Astrocyte of the hippocampus (primary cell): Measurements from ENCODE around the gene GAL.

Source experiments
- DNase-seq: peaks from one replicate; pipeline ENCODE4 v3.0.0; 2011; ENCODE audit warnings: low read depth, low spot score

The GAL gene

DNA sequence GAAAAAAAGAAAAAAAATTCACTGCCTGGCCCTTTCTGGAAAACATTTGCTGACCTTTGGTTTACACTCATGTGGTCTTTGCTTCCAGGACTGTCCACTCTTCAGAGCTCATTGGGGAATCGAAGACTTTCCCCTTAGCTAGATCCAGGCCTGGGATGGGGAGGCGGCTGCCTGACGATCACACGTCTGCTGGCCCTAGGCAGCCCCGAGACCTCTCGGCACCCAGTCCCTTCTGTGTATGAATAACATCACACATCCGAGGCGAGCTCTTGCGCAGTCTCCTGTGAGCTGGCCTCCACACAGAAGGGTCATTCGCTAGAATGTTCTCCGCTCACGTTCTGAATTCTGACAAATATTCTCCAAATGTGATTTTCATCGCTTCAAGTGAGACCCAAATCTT is 25.7 kb upstream of the GAL start:
- no peak for DNase-seq

DNA sequence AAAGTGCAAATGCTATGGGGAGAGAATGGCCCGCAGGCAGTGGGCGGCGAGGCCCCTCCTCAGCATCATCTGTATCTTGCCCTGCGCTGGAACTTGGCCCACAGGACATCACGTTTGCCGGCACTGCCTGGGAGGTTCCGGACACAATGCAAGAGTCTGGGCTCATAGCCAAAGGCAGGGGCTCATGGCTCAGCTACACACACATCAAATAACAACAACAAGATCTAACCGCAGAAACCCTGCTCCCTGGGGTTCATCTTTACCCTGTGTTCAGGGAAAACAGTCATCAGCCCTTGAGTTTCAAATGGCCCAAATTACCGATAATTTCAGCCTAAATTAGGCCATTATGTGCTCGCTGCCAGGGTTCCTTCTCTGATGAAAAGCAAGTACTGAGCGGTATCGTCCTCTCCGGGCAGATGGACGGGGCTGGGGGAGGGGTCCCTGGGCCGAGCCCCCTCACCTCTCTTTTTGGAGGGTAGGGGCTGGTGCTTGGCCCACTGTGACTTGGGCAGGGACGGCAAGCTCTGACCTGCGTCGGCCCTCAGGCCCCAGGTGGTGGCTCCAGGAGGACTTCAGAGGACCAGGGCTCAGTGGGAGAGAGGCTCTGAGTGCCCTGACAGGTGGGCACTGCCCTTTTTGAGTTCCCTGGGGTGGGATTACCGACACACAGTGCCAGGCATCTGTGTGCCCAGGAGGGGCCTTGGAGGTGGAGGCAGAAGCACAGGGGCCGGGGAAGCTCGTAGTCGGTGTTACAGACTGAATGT is 25.0 kb upstream of the GAL start:
- peak; percentile 96 for DNase-seq

DNA sequence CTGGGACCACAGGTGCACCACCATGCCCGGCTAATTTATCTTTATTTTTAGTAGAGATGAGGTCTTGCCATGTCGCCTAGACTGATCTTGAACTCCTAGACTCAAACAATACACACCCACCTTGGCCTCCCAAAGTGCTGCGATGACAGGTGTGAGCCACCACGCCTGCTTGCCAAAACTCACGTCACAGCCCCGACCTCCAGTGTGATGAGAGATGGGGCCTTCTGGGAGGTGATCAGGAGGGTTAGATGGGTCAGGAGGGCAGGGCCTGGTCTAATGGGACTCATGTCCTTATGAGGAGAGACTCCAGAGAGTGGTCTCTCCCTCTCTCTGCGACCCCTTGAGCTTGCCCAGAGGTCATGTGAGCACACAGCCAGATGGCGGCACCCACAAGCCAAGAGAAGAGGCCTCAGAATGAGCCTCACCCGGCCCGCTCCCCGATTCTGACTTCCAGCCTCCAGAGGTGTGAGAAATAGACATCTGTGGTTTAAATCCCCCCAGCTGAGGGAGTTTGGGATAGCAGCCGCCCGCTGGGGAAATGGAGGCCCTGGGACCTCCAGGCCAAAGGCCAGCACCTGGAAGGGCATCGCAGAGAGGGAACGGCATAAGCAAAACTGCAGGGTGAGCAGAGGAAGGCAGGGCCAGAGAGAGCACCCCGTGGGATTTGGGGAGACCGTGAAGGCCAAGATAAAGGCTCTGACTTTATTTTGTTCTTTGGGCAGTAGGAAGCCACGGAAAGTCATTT is 24.1 kb upstream of the GAL start:
- DNase-seq: no peak

DNA sequence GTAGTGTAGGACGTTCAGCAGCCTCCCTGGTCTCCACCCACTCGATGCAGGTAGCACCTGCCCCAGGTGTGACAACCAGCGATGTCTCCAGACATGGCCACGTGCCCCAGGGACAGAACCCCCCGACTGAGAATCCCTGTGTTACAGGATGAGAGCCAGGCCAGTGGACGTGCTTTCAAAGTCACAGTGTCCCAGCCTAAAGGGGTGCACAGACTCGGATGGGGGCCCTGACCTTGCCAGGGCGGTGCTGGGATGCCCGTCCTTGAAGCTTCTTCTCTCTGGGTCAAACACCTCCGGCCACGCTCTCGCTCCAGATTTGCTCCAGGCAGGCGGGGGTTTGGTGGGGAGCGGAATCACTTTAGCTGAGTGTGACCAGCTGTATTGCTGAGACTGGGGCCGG is 23.3 kb upstream of the GAL start:
- DNase-seq: no peak

DNA sequence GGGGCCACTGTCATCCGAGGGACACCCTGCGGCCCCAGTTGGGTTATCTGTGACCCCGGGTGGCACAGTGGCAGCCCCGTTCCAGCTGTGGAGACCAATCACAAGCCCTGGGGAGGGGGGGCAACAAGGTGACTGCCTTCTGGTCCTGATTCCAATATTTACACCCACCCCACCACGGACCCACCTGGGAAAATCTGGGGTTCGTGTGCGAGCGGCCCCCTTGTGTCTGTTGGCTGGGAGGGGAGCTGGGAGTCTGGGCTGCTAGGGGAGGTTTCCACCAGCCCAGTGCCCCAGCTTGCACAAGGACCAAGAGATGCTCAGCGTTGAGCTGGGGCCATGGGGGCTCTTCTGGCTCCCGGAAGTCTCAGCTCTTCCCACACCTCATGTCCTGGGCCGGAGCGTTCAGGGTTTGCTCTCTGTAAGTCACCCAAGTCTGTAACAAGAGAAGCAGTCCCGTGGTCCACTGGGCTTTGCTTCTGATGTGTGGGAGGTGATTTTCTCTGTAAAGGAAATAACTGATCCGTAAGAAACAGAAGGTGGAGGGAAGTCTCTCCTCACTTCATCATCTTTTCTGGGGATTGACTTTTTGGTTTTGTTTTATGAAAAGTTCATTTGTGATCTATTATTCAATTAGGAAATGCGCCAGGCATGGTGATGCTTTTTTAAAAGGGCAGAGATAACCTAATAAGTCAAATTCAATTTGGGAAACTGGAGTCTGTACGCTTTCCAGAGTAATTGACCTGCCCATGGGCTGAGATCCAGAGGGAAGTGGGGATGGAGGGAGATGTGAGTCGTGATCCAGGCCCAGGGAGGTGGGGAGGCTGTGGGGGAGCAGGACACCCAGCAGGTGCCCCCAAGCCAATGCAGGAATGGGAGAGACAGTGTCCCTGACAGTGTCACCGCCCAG is 22.4 kb upstream of the GAL start:
- DNase-seq: no peak

DNA sequence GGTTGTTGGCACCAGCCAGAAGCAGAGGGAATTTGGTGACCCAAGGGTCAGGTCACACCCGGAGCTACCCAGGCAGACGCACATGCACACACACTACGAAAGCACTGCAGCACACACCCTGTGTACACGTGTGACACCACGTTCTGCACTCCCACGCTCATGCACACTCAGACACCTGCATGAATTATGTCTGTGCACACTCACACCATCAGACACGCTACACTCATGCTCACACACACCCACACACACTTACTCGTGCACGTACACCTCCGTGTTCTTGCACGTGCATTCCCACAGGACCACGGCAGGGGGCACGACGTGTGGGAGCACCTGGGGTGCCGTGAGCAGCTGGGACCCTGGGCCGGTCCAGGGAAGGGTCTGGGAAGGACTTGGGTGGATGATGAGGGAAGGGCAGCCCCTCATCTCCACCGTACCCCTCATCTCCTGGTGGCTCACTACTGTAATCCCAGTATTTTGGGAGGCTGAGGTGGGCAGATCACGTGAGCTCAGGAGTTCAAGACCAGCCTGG is 20.8 kb upstream of the GAL start:
- no peak for DNase-seq

DNA sequence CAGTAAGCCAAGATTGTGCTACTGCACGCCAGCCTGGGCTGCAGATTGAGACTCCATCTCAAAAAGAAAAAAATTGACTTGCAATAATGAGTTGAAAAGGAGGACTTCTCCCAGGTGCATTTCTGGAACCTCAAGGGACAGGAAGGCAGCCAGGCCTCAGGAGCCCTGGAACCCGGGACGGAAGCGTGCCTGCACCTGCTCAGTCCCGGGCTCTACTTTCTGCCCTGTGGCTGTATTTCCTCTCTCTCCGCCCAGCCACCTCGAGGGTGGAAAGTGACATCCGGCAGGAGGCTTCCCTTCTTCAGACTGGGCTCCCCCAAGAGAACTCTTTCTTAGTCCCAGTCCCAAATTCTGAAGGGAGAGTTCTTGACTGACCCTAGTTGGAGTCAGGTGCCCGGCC is 20.2 kb upstream of the GAL start:
- no peak for DNase-seq

DNA sequence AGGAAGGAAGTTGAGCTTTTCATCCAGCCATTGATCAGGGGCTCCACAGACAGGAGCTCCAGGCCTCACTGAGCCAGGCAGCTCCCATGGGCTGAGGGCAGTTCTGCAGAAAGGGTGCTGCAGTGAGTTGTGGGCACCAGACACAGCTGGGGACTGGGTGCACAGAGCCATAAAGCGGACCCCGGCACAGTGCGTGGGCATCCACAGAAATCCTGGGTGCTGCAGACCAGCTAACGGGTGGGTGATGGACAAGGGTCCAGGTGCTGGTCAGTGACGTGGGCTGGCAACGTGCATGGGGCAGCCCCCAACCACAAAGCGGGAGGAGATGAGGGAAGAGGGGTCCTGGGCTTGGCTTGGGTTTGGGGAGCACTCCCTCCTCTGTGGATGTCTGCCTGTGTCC is 19.4 kb upstream of the GAL start:
- DNase-seq: no peak

DNA sequence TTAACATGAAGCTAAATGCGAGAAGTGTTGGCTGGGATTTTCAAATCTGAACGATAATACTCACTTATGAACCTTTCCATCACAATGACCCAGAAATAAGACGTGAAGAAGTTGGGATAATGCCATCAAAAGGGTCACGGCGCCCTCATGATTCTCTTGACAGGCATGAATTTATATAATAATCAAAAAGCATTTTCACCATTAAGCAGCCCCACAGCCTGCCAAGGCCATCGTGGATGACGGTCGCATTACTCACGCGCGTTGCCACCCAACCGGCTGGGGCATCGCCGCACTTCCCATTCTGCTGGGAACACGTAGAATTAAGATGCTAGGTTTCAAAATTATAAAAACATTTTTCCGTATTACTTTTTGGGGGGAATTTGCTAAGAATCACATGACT is 18.9 kb upstream of the GAL start:
- no peak for DNase-seq

DNA sequence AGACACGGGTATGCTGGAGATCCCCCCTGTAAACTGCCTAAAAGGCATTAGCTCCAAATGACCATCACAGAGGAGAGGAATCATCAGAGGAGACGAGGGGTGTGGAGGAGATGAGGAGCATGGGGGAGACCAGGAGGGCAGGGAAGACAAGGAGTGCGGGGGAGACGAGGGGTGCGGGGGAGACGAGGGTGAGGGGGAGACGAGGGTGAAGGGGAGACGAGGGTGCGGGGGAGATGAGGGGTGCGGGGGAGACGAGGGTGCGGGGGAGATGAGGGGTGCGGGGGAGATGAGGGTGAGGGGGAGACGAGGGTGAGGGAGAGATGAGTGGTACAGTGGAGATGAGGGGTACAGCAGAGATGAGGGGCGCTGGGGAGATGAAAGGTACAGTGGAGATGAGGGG is 17.5 kb upstream of the GAL start:
- DNase-seq: no peak

DNA sequence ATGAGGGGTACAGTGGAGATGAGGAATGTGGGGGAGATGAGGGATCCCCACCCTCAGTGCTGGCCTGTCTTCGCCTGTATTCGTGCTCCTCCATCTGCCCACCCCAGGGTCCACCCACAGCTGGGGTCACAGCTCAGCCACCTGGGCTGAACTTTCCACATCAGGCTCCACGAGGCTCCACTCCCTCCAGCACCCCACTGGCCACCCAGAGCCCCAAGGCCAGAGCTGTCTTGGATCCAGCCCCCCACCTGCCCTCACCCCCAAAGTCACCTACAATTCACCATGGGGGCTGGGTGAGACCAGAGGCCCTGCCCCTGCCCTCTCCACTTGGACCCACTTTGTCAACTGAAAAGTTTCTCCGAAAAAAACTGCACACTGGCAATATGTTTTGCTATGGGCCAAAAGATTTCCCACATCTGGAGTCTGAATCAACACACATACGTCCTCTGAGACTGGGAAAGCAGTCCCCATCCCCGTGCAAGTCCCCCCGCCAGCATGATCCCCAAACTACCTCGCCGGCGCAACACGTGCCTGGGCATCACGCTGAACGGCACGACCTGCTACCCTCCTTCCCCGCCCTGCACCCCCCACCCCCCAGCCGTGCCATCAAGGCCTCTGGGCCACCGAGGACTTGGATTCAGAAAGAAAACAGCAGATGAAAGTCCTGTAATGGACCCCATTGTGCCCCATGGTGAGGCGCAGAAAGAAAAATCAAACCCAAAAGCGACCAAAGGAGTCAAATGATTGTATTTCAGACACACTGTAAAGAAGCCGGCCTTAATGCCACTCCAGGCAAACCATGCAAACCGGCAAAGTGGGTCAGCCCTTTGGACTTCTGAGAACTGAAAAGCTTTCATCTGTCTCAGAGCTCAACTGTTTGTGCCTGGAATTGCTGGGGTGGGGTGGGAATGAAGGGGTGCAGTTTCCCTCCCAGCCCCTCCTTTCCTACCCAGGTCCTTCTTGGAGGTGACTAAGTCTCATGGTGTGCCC is 16.5 kb upstream of the GAL start:
- DNase-seq: no peak

DNA sequence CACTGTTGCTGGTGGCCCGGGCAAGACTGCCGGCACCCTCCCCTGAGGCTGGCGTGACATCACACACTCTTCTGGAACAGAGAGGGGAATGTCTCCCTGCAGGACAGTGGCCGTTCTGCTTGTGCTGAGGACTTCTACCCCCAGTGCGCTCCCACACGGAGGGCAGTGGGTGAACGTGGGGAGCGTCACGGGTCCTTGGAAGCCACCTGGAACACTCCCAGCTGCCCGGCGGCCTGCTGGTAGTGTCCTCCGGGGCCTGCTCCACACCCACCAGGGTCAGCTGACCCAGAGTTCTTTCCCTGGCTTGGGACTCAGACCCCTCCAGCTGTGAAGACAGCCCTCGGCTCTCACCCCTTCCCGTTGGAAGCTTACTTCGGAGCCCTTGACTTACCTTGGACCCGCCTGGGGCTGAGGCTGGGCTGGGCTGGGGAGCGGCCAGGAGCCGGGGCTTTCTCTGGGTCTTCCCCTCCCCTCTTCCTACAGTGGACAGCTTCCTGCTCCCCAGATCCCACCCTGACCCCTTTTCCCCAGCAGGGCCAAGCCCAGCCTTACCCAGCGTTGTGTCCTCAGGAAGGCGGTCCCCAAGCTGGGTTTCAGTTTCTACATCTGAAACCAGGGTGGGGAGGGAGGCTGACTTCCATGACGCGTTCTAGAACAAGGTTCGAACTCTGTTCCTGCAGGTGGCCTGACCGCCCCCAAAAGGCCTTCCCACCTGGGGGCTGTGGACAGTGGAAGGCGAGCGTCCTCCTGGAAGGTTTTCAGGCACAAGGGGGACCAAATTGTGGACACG is 14.8 kb upstream of the GAL start:
- DNase-seq: no peak

DNA sequence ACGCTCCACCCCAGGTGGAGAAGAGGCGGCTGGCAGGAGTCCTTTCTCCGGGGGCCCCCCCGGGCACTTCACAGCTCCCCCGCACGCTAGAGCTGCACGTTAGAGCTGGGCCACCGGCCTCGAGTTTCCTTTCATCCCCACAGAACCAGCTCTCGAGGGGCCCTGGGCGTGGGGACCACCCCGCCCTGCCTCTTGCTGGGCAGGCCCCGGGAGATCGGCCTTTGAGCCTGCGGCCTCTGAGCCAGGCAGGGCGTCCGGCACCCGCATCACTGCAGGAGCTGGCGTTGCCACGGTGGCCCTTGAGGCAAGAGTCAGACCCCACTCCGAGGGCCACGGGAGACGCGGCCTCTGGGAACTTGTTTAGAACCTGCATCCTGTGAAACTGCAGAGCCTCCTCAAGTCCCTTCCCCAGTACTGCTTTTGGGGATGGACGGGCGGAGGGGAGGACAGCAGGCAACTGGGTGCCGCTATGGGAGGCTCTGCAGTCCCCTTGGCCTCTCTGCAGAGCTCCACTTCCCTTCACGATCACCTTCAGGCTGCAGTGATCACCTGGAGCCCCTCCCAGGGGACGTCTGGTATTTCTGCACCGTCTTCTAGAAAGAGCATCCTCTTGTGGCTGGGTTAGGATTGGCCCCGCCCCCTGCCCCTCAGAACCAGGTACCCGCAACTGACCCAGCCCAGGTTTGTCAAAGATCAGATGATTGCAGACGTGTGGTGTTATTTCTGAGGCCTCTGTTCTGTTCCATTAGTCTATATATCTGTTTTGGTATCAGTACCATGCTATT is 13.9 kb upstream of the GAL start:
- DNase-seq: no peak

DNA sequence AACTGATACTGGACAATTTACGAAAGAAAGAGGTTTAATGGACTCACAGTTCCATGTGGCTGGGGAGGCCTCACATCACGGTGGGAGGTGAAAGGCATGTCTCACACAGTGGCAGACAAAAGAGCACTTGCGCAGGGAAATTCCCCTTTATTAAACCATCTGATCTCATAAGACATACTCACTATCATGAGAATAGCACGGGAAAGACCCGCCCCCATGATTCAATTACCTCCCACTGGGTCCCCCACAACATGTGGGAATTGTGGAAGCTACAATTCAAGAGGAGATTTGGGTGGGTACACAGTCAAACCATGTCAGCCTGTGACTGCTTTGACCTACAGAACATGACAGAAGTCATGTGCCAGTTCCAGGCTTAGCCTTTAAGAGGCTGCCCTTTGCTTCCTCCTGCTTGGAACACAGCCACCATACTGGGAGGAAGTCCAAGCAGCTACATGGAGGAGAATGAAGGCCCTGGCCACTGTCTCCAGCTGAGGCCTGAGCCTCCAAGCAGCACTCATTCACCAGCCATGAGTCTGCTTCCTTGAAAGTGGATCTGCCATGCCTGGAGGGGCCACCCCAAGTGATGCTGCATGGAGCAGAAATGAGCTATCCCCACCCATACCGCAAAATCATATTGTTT is 10.9 kb upstream of the GAL start:
- peak; percentile 66 for DNase-seq

DNA sequence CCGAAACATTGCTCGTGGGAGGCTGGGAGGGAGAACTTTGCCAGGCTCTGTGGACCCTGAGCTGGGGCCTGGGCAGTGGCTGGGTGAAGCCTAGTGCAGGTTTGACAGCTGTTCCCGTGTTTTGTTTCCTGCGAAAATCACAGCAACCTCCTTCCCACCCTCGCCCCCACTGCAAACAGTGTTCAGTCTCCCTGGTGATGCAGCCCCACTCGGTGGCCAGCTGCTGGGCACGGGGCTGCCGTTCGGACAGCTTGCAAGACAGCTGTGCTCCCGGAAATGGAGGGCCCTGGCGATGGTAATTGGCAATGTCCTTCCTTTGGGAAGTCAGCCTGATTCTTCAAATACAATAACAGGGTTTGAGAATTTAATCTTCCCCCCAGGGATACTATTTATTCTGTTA is 10.4 kb upstream of the GAL start:
- no peak for DNase-seq

DNA sequence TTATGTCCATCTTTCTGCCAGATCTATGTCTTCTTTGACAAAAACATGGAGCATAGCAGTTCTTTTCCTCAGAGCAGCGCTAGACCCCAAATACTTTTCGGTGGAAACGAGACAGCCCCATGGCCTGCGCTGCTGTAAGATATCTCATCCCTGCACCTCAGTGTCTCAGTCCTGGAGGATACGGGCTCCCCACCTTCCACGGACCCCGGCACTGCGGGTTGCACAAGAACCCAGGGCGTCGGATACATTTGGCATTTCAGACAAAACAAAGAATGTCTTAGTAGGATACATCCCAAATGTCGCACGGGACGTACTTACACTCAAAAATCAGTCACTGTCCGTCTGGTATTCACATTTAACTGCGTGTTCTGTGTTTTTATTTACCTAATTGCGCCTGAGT is 9.9 kb upstream of the GAL start:
- DNase-seq: no peak

DNA sequence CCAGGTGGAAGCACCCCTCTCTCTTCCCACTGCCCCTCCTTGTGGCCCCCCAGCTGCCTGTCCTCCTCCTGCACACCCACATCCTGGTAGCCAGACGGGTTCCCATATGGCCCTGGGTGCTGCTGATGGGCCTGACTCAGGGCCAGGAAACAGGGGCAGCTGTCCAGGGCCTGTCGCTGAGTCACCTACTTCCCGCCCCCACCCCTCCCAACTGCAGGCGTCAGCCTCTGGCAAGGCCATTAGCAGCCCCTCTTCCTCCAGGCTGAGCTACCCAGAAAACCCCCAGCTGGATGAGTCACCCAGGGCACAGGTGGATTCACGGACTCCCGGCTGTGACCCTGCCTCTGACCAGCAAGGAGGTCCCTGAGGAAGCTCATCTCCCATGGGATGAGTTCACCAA is 6.9 kb upstream of the GAL start:
- peak; percentile 91 for DNase-seq

DNA sequence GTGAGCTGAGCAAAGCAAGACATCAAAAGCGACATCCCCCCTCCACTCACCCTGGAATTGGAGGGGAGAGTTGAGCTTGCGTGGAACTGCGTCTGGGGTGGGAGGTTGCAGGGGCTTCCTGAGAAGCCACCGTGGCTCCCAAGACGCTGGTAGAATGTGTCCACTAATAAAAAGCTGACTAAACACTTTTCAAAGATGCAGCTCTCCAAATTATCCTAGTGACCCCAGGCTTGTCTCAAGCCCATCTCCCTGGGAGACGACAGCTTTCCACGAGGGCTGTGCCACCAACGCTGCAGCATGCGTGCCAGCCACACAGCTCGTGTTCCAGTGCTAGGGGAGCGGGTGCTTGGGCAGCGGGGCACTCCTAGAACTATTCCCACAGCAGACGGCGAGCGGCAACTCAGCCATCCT is 6.3 kb upstream of the GAL start:
- DNase-seq: no peak
